SK-N-SH (cell line): ENCODE results near the gene FBXO10. TPM values are rescaled to one million over a fixed set of nuclear protein-coding genes. Genes with fewer than 3 reads are reported as not detected.
"Not testable (repeated sequence)": the region's sequence is repeated elsewhere in the genome, so short reads cannot be mapped to it uniquely, and the experiment has no call there.

Source experiments
- CTCF ChIA-PET: fragments of 300-600, 350-600 bp; formaldehyde crosslinking; extraction: SDS; loops from one replicate; lab custom pipeline; 2021; lab: Yijun Ruan, JAX
- POLR2A ChIA-PET: fragments of 350-600 bp; sonication (Branson Sonifier 250); formaldehyde crosslinking; extraction: SDS; loops from one replicate; lab custom pipeline; 2020; ENCODE audit warnings: antibody characterized with exemption, inconsistent platforms; lab: Yijun Ruan, JAX
- DNase-seq: peaks from one replicate; pipeline ENCODE4 v3.0.0; 2012
- H2AFZ ChIP-seq: fragments of 200-600 bp; sonication (generic); 2 replicates; pipeline ENCODE4 v1.8.1; 2016; ENCODE audit warnings: antibody characterized with exemption, mild to moderate bottlenecking, low read depth
- H3F3A ChIP-seq: fragments of 200-600 bp; sonication (generic); replicated peaks from 2 replicates; pipeline ENCODE3; 2016; ENCODE audit warnings: antibody characterized with exemption, mild to moderate bottlenecking; ENCODE audit not compliant: insufficient read depth
- H3K27ac ChIP-seq, 2 experiments: fragments of 200-500 bp in 1 of 2; fragments of 200-600 bp in 1 of 2; sonication (Bioruptor generic) in 1 of 2; sonication (generic), shearing (Covaris generic) in 1 of 2; 2 replicates each; pipeline versions ENCODE4 v1.5.1 to v1.6.1; 2014 to 2016; ENCODE audit warnings: low read depth in 2 of 2, inconsistent platforms in 1 of 2, low read length in 1 of 2, mild to moderate bottlenecking in 1 of 2, mixed read lengths in 1 of 2
- H3K27me3 ChIP-seq: fragments of 200-600 bp; sonication (generic), shearing (Covaris generic); 2 replicates; pipeline ENCODE4 v1.6.1; 2016; ENCODE audit warnings: mixed run types; ENCODE audit not compliant: insufficient read depth
- H3K36me3 ChIP-seq, 2 experiments: fragments of 200-500 bp in 1 of 2; fragments of 200-600 bp in 1 of 2; sonication (Bioruptor generic) in 1 of 2; sonication (generic) in 1 of 2; replicated peaks in 1 of 2; 2 replicates each; pipeline versions ENCODE3 to v1.5.1; 2014 to 2016; ENCODE audit warnings: low read length in 1 of 2, mild to moderate bottlenecking in 1 of 2; ENCODE audit not compliant: insufficient read depth in 2 of 2, control insufficient read depth in 1 of 2
- H3K4me1 ChIP-seq, 2 experiments: fragments of 200-500 bp in 1 of 2; fragments of 200-600 bp in 1 of 2; sonication (Bioruptor generic) in 1 of 2; sonication (generic), shearing (Covaris generic) in 1 of 2; 2 replicates each; pipeline versions ENCODE4 v1.5.1 to v1.6.1; 2014 to 2016; ENCODE audit warnings: low read depth in 1 of 2, low read length in 1 of 2, mixed run types in 1 of 2; ENCODE audit not compliant: insufficient read depth in 2 of 2, control insufficient read depth in 1 of 2
- H3K4me2 ChIP-seq: fragments of 200-600 bp; sonication (generic), shearing (Covaris generic); 2 replicates; pipeline ENCODE4 v1.6.1; 2017; ENCODE audit warnings: mixed run types
- H3K4me3 ChIP-seq, 2 experiments: fragments of 200-500 bp in 1 of 2; fragments of 200-600 bp in 1 of 2; sonication (Bioruptor generic) in 1 of 2; sonication (generic), shearing (Covaris generic) in 1 of 2; 2 replicates each; pipeline versions ENCODE4 v1.5.1 to v1.8.1; 2014 to 2016; ENCODE audit warnings: low read depth in 2 of 2, inconsistent platforms in 1 of 2, low read length in 1 of 2, mild to moderate bottlenecking in 1 of 2, mixed read lengths in 1 of 2, moderate library complexity in 1 of 2
- H3K79me2 ChIP-seq: fragments of 200-600 bp; sonication (generic); 2 replicates; pipeline ENCODE4 v1.8.1; 2017; ENCODE audit warnings: mild to moderate bottlenecking; ENCODE audit not compliant: insufficient read depth
- H3K9ac ChIP-seq: fragments of 200-600 bp; sonication (generic); 2 replicates; pipeline ENCODE4 v1.6.1; 2017; ENCODE audit warnings: mixed run types
- H3K9me2 ChIP-seq: fragments of 200-600 bp; sonication (generic); 2 replicates; pipeline ENCODE4 v1.6.1; 2017; ENCODE audit warnings: mixed run types
- H3K9me3 ChIP-seq: fragments of 200-600 bp; sonication (generic); 2 replicates; pipeline ENCODE4 v1.6.1; 2017; ENCODE audit warnings: mixed run types, mild to moderate bottlenecking, moderate library complexity
- H4K20me1 ChIP-seq: fragments of 200-600 bp; sonication (generic); 2 replicates; pipeline ENCODE4 v1.6.1; 2017; ENCODE audit warnings: mild to moderate bottlenecking, mixed run types; ENCODE audit not compliant: insufficient read depth
- CHD2 ChIP-seq: fragments of 150-350 bp; IDR thresholded peaks from 2 replicates; pipeline ENCODE4 v1.6.1; 2018; ENCODE audit warnings: low read length; ENCODE audit not compliant: partially characterized antibody
- ELF1 ChIP-seq: IDR thresholded peaks from 2 replicates; pipeline ENCODE4 v1.4.0; 2012
- FOSL2 ChIP-seq: IDR thresholded peaks from 2 replicates; pipeline ENCODE4 v1.4.0; 2012; ENCODE audit warnings: low read depth, mild to moderate bottlenecking, moderate library complexity, borderline replicate concordance
- FOXJ3 ChIP-seq: sonication (generic); formaldehyde crosslinking; IDR thresholded peaks from 2 replicates; pipeline ENCODE4 v1.5.1; 2020; ENCODE audit warnings: mild to moderate bottlenecking, missing genetic modification reagents
- FOXM1 ChIP-seq: IDR thresholded peaks from 2 replicates; pipeline ENCODE4 v1.4.0; 2012; ENCODE audit warnings: low read depth, mild to moderate bottlenecking
- GABPA ChIP-seq: IDR thresholded peaks from 2 replicates; pipeline ENCODE4 v1.4.0; 2012; ENCODE audit warnings: low read depth, mild to moderate bottlenecking
- GATA2 ChIP-seq: sonication (generic); formaldehyde crosslinking; IDR thresholded peaks from 2 replicates; pipeline ENCODE4 v1.5.0; 2020; ENCODE audit warnings: mild to moderate bottlenecking, missing genetic modification reagents
- MAX ChIP-seq: IDR thresholded peaks from 2 replicates; pipeline ENCODE4 v1.4.0; 2012; ENCODE audit warnings: low read depth
- MEF2A ChIP-seq: IDR thresholded peaks from 2 replicates; pipeline ENCODE4 v1.4.0; 2012; ENCODE audit warnings: low read depth, borderline replicate concordance
- MXI1 ChIP-seq: IDR thresholded peaks from 2 replicates; pipeline ENCODE4 v1.6.1; 2012; ENCODE audit warnings: mild to moderate bottlenecking, low read depth, low read length, improper control_type of control experiment
- NRF1 ChIP-seq: IDR thresholded peaks from 2 replicates; pipeline ENCODE4 v1.6.1; 2012; ENCODE audit warnings: low read depth, mild to moderate bottlenecking, low read length
- PBX3 ChIP-seq: IDR thresholded peaks from 2 replicates; pipeline ENCODE4; 2012
- RFX5 ChIP-seq: IDR thresholded peaks from 2 replicates; pipeline ENCODE4 v1.6.1; 2012; ENCODE audit warnings: mild to moderate bottlenecking, improper control_type of control experiment, low read length
- RXRA ChIP-seq: IDR thresholded peaks from 2 replicates; pipeline ENCODE4 v1.4.0; 2012; ENCODE audit warnings: low read depth, mild to moderate bottlenecking, borderline replicate concordance
- SIN3A ChIP-seq: IDR thresholded peaks from 2 replicates; pipeline ENCODE4 v1.6.1; 2012; ENCODE audit warnings: low read depth, mild to moderate bottlenecking, low read length, moderate library complexity, borderline replicate concordance
- TCF12 ChIP-seq: IDR thresholded peaks from 2 replicates; pipeline ENCODE4 v1.4.0; 2012
- TEAD4 ChIP-seq: IDR thresholded peaks from 2 replicates; pipeline ENCODE4 v1.4.0; 2012; ENCODE audit warnings: mild to moderate bottlenecking, borderline replicate concordance; ENCODE audit not compliant: insufficient read depth
- USF1 ChIP-seq: IDR thresholded peaks from 2 replicates; pipeline ENCODE4 v1.4.0; 2012; ENCODE audit warnings: low read depth, borderline replicate concordance
- YY1 ChIP-seq: IDR thresholded peaks from 2 replicates; pipeline ENCODE4 v1.4.0; 2012; ENCODE audit warnings: low read depth, mild to moderate bottlenecking
- ZBTB33 ChIP-seq: IDR thresholded peaks from 2 replicates; pipeline ENCODE4 v1.4.0; 2012; ENCODE audit warnings: low read depth, borderline replicate concordance
- WGBS: methylation state at CpG from one replicate; pipeline ENCODE4 v1.1.6; 2017; ENCODE audit warnings: low lambda C conversion rate; 5-methylcytosine and 5-hydroxymethylcytosine counted together
- polyA plus RNA-seq, 3 experiments: library from polyadenylated mRNA; depleted of rRNA; stranded (reverse); fragments of >200 nt; gene quantifications; 2 replicates each; pipeline ENCODE4 v1.2.3, GENCODE V29; 2012

The FBXO10 gene
- polyA plus RNA-seq, 1 of the 3 experiments (the other 2 are of a cell fraction): 10.1 TPM

DNA sequence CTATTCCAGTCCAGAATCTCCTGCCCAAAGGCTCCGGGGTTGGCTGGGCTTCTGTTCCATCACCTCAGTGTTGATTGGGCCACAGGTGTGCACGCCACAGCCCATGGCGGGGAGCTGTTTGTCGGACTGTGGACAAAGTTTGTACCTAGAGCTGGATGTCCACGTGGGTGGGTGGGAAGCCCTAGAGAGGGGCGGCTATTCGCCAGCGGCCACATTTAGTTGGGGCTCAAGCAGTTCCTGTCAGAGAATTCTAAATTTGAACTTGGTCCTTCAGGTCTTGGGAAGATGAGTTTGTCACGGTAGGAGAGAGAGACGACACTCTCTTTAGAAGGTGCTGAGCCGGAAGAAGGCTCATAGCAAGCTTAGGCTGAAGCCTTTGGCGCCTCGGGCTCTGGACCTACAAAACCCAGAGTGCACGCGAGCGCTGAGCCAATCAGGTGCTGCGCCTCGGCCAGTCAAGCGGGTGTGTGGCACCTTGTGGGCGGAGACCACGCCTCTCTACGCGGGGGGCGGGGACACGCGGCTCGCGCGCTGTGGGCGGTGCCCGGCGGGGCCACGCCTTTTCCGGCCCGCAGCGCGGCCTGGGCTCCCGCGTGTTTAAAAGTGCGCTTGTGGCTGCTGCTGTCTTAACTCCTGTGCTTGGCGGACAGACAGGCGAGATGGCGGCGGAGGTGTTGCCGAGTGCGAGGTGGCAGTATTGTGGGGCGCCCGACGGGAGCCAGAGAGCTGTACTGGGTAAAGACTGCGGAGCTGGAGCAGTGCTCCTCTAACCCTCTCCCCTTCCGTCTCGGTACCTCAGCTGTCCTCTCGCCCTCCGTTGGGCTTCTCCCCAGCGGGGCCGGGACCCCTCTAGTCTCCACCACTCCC is 90.6 kb downstream of the FBXO10 start, which contains the start of gene POLR1E (continued):
- no peak for TF ChIP-seq ZBTB33
- peak; percentile 93 for TF ChIP-seq SIN3A
- TF ChIP-seq TCF12: no peak
- no peak for TF ChIP-seq YY1
- TF ChIP-seq MAX: peak; percentile 84
- TF ChIP-seq RFX5: peak; percentile 67; the same call in 1 of the 2 replicates
- no peak for TF ChIP-seq FOSL2
- TF ChIP-seq GABPA: peak; percentile 63
- TF ChIP-seq GATA2: no peak
- TF ChIP-seq FOXJ3 (CRISPR knock-in tag): no peak
- TF ChIP-seq MXI1: peak; percentile 97
- no peak for TF ChIP-seq TEAD4

- 89% methylated on average over 3 of the region's 3 CpGs for whole genome bisulfite sequencing
- Histone ChIP-seq H3K4me3 (no peak overlapping the region), H3K79me2 (no peaks in the 10 kb centered on the region), H3K9ac (no peak overlapping the region), H3K9me2 (no peaks in the 10 kb centered on the region), H3K27ac (no peak overlapping the region), H3K4me2 (no peak overlapping the region), H2AFZ (no peak overlapping the region), H3K36me3 (no peaks in the 10 kb centered on the region), H3F3A (no peaks in the 10 kb centered on the region), H3K27me3 (no peaks in the 10 kb centered on the region), H4K20me1 (no peaks in the 10 kb centered on the region), H3K9me3 (no peaks in the 10 kb centered on the region), H3K4me1 (peaks cover 0 to 6% of the 10 kb centered on the region in 2 experiments; a peak in 1 of 4 replicates)
- no peak for DNase-seq
- CTCF ChIA-PET: interaction anchor here (1.0 to 1.6 kb wide), 8 partner anchors 11 to 391 kb away, joined by 3 to 8 read pairs (median 4); partner anchors contain the start of genes EXOSC3 and TOMM5
- TF ChIP-seq MEF2A (no peak), FOSL2 (no peak), NRF1 (no peak), TEAD4 (no peak), YY1 (no peak), RXRA (no peak), MAX (no peak), SIN3A (no peak), PBX3 (no peak), MXI1 (no peak), CHD2 (no peak), USF1 (no peak), FOXM1 (no peak), FOXJ3 (CRISPR knock-in tag) (no peak), ELF1 (no peak), RFX5 (no peak)
- POLR2A ChIA-PET: interaction anchor here (1.3 kb wide), 1 partner anchor 95 kb away, joined by 4 read pairs; the partner anchor contains the start of gene FBXO10
Measured at GRCh38 chr9:37480759-37481158, 95.4 kb downstream of the FBXO10 start.

DNA sequence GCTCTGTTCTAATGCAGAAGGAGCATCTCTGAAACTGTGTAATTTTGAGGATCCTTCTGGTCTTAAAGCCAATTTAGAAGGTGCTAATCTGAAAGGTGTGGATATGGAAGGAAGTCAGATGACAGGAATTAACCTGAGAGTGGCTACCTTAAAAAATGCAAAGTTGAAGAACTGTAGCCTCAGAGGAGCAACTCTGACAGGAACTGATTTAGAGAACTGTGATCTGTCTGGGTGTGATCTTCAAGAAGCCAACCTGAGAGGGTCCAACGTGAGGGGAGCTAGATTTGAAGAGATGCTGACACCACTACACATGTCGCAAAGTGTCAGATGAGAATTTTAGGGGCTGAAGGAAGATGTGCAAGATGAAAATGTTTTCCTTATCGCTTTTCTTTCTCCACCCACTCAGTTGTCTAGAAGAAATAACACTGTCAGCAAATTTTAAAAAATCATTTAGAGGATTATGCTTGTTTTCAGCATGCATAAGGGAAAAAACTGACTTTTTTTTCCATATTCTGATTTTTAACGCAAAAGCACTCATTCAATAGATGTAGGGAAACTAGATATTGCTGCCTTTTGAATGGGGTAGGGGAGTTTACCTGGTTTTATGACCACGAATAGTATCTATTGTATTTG is 98.1 kb downstream of the FBXO10 start:
- H3K4me1 ChIP-seq, H3K4me3 ChIP-seq, H3K9me2 ChIP-seq, H3F3A ChIP-seq, H3K9me3 ChIP-seq, H3K27ac ChIP-seq, H2AFZ ChIP-seq, DNase-seq, H3K36me3 ChIP-seq, H3K9ac ChIP-seq, H3K79me2 ChIP-seq, H4K20me1 ChIP-seq, H3K27me3 ChIP-seq, POLR2A ChIA-PET, H3K4me2 ChIP-seq: not testable (repeated sequence)
- CTCF ChIA-PET: interaction anchor here (1.3 kb wide), 1 partner anchor 9 kb away, joined by 3 read pairs; no protein-coding TSS in a partner anchor
- 61% methylated on average over 5 of the region's 5 CpGs for WGBS
